HG02798 (cell line): Measurements from ENCODE around the gene PTPRZ1.

Experiments used
- ATAC-seq: cut with Tn5 transposase; IDR thresholded peaks from one replicate; pipeline ENCODE4 v1.9.1; 2021; ENCODE audit warnings: mild to moderate bottlenecking; ENCODE audit not compliant: unreplicated experiment, poor library complexity

The PTPRZ1 gene

GRCh38 chr7:121872831-121873288, at the start of gene PTPRZ1:
Gene PTPRZ1 (plus strand): TSS chr7:121873161. CDS start chr7:121873500, 339 bp downstream.
- ATAC-seq: no peak

DNA sequence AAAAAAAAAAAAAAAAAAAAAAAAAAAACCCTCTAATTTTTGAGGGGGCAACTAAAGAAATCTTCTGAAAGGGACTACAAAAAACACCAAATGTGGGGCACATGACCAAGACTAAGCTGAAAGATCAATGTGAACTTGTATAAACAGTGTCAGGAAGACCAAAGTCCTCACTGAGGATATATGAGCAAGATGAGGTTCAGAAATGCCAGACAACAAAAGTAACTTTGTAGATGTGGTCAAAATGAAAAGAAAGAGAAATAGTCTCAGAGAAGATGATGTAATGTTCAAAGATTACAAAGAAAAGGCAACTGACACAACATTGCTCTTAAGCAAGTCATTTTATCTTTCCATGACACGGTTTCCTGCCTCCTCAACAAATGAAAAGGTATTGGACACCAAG, 48.7 kb upstream of the PTPRZ1 start:
- ATAC-seq: no peak

- ATAC-seq: no peak
Observed at GRCh38 chr7:121831351-121831750, 41.6 kb upstream of the PTPRZ1 start.

- no peak for ATAC-seq
Observed at GRCh38 chr7:121831801-121832200, 41.2 kb upstream of the PTPRZ1 start.

GRCh38 chr7:121832347-121832746, 40.6 kb upstream of the PTPRZ1 start:
- no peak for ATAC-seq

- ATAC-seq: no peak
Observed at GRCh38 chr7:121833991-121834390, 39.0 kb upstream of the PTPRZ1 start.

DNA sequence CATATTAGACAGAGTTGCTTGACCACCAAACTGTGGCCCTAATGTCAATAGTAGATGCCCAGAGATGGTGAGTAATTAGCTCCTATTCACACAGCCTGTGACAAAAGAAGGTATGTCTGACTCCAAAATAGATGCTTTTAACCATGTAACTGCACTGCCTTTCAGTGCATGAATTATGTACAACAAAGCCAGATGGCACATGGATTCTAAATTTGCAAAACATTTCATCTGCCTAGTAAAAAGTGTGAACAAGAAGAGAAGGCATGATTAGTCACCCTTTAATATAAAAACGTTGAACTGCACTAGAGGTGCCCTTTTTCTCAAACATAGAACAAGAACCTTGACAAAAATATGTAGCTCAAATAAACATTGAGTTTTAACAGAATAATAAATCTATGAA, 35.5 kb upstream of the PTPRZ1 start:
- ATAC-seq: no peak

- ATAC-seq: no peak
Observed at GRCh38 chr7:121847041-121847440, 25.9 kb upstream of the PTPRZ1 start.

GRCh38 chr7:121853307-121853706, 19.7 kb upstream of the PTPRZ1 start:
- no peak for ATAC-seq

- no peak for ATAC-seq
Observed at GRCh38 chr7:121860953-121861352, 12.0 kb upstream of the PTPRZ1 start.

GRCh38 chr7:121862591-121862990, 10.4 kb upstream of the PTPRZ1 start:
- ATAC-seq: no peak

GRCh38 chr7:121871188-121871587, 1.8 kb upstream of the PTPRZ1 start:
- no peak for ATAC-seq

DNA sequence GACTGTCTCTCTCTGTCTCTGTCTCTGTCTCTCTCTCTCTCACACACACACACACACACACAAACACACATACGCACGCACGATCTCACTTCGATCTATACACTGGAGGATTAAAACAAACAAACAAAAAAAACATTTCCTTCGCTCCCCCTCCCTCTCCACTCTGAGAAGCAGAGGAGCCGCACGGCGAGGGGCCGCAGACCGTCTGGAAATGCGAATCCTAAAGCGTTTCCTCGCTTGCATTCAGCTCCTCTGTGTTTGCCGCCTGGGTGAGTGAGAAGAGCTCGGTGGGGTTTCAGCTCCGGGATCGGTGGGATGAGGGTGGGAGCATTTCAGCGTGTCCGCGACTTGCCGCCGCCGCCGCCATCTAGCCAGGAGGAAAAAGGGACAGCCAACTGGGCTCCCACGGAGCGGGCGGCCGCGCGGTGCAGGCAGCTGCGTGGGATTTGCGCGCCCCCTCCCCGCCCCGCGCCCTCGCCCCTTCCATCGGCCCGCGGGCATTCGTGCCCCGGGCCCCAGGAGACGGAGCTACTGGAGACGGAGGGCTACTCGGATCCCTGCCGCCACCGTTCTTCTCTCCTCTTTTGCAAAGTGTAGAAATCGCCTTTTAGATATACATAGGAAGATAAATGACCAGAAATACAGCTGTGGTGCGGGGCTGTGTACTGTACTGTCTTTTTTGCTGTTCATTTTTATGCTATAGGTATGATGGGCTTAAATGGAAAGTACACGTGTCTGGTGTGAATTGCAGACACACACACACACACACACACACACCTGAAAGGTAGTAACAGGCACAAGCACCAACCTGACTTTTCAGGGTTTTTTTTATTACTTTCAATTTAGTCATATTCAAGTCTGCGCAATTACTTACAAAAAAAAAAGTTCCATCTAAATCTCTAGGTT, 581 bp downstream of the PTPRZ1 start:
- no peak for ATAC-seq

GRCh38 chr7:121874298-121874697, 1.3 kb downstream of the PTPRZ1 start:
- no peak for ATAC-seq

- no peak for ATAC-seq
Observed at GRCh38 chr7:121875203-121875602, 2.2 kb downstream of the PTPRZ1 start.

- no peak for ATAC-seq
Observed at GRCh38 chr7:121876656-121877500, 3.9 kb downstream of the PTPRZ1 start.

GRCh38 chr7:121878918-121879464, 6.0 kb downstream of the PTPRZ1 start:
- no peak for ATAC-seq

GRCh38 chr7:121879544-121879943, 6.6 kb downstream of the PTPRZ1 start:
- no peak for ATAC-seq

GRCh38 chr7:121882731-121883130, 9.8 kb downstream of the PTPRZ1 start:
- no peak for ATAC-seq

DNA sequence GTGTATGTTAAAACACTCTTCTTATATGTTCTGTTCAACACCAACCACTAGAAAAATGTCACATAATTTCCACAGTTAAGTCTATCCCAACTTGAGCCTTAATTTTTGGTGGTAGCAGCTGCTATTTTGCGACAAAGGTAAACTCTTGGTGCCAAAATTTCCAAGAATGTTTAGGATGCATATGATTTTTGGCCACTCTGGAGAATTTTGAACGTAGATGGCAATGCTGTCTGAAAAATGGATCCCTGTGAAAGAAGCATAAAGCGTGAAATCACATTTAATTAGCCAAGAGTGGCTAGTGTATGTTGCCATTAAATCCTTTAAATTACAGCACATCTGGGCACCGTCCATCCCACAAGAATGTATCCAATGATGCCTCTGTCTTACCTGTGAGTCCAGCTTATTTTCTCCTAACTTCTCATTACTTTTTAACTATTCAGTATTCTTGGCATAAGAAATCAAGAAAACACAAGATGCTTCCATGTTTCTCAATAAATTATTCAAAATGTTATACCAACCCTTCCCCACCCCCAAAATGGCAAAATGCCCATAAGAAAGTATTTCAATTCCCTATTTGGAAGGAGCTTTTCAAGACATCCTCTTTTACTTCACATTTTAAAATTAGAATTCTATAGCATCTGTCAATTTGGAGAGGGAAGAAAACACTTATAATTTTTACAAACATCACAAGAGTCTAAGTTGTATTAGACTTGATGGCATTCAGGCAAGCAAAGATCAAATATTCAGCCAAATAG, 12.4 kb downstream of the PTPRZ1 start:
- ATAC-seq: no peak
